IPS-18c (cell line): Measurements from ENCODE around the gene CYP19A1.
"Not testable (repeated sequence)": the region's sequence is repeated elsewhere in the genome, so short reads cannot be mapped to it uniquely, and the experiment has no call there.

Experiments
- H3K4me3 ChIP-seq: 2 replicates; pipeline ENCODE4 v1.7.0; 2013; ENCODE audit warnings: low read depth, mild to moderate bottlenecking, low read length, moderate library complexity; ENCODE audit not compliant: insufficient read depth
- H3K9me3 ChIP-seq: one replicate; pipeline ENCODE4 v1.6.1; 2013; ENCODE audit warnings: mild to moderate bottlenecking, low read length, moderate library complexity; ENCODE audit not compliant: control insufficient read depth, insufficient read depth

Gene CYP19A1

DNA sequence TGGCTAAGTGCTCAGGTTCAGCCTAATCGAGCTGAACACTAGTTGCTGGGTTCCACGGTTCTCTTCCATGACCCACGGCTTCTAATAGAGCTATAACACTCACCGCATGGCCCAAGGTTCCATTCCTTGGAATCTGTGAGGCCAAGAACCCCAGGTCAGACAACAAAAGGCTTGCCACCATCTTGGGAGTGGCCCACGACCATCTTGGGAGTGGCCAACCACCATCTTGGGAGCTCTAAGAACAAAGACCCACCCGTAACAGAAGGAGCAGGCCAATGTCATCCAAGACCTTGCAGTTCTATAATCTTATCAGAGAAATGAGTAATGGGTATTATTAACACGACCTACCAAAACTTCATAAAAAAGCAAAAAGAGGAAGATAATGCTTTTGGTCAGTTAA, 77.3 kb downstream of the CYP19A1 start:
- not testable (repeated sequence) for H3K9me3 ChIP-seq, H3K4me3 ChIP-seq

DNA sequence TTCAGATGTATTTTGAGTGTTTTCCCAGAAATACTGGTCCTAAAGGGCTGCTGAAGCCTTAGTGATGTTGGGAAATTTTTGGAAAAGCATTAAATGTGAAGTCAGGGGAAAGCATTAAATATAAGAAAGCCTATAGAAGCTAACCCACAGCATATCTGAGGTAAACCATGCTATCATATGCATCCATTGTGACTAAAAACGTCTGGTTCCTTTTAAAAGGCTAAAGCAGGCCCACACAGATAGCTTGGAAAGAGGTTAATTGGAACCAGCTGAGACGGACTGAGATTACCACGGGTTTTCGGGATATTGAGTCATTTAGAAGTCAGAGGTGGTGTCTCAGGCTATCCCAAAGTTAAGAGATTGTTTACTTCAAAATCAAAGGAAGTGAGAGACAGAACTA, 78.2 kb downstream of the CYP19A1 start:
- Histone ChIP-seq H3K9me3 (no peaks in the 10 kb centered on the region), H3K4me3 (no peak overlapping the region)

GRCh38 chr15:51255533-51255932, 82.9 kb downstream of the CYP19A1 start:
- no peak overlapping the region for H3K4me3 ChIP-seq
- no peaks in the 10 kb centered on the region for H3K9me3 ChIP-seq

DNA sequence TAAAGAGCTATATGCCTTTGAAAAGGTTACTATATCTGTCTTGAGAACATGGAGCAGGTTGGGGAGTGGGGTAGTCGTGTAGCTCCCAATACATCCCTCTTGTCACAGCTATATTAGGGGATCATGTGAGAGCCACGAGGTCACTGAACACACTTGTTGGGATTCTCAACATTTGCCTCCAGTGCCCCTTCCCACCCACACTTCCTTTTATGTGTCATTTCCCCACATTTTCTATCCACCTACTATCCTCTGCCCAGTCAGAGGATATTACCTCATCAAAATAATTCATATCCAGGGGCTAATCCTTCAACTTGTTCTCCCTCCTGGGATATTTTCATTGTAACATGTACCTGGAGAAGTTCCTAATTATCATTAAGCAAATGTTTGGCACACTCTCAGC, 85.0 kb downstream of the CYP19A1 start:
- Histone ChIP-seq H3K4me3 (no peak overlapping the region), H3K9me3 (no peaks in the 10 kb centered on the region)

GRCh38 chr15:51252671-51253070, 85.7 kb downstream of the CYP19A1 start:
- H3K4me3 ChIP-seq: no peak overlapping the region
- H3K9me3 ChIP-seq: no peaks in the 10 kb centered on the region

- H3K9me3 ChIP-seq: no peaks in the 10 kb centered on the region
- no peak overlapping the region for H3K4me3 ChIP-seq
Observed at GRCh38 chr15:51251556-51251955, 86.8 kb downstream of the CYP19A1 start.

- Histone ChIP-seq H3K9me3 (no peaks in the 10 kb centered on the region), H3K4me3 (no peak overlapping the region)
Observed at GRCh38 chr15:51250217-51251011, 88.0 kb downstream of the CYP19A1 start.

- Histone ChIP-seq H3K9me3 (no peaks in the 10 kb centered on the region), H3K4me3 (no peak overlapping the region)
Observed at GRCh38 chr15:51245628-51246027, 92.8 kb downstream of the CYP19A1 start.

DNA sequence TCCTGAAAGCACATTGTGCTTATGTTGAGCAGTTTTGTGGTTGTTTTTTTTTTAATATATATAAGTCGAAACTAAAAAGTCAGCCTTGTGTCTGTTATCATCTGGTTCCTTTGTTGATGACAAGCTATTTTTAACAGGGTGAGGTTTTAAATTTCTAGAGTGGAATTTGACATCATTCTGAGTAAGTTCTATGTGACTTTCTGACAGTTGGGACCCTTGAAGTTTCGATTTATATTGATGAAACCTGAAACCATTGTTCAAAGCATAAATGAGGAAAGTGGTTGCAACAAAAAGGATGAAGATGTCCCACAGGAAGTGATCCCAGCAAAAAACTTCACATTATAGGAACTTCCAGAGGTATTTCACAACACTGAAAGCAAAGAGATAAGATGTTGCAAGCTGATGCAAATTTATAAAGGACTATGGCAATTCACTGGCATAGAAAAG, 94.0 kb downstream of the CYP19A1 start:
- no peak overlapping the region for H3K4me3 ChIP-seq

DNA sequence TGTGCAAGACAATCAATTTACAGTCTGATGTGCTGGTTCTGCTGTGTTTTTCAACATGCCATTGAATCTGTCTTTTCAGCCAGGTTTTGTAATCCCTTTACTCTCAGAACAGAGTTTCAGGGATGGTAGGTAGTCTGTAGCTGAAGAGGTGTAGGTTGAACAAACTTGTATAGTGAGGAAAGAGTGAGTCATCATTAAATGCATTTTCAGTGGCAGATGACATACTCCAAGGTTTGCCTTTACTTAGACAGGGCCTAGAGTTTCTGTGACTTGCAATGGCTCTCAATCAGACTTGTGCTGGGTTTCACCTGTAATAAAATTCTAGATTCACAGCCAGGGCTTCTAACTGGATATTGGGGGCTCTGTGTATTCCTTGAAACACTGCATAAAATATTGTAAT, 94.6 kb downstream of the CYP19A1 start:
- Histone ChIP-seq H3K4me3 (no peak overlapping the region), H3K9me3 (no peaks in the 10 kb centered on the region)

More for the DNA sequence above, 94.0 kb downstream of the CYP19A1 start:
- no peaks in the 10 kb centered on the region for H3K9me3 ChIP-seq

DNA sequence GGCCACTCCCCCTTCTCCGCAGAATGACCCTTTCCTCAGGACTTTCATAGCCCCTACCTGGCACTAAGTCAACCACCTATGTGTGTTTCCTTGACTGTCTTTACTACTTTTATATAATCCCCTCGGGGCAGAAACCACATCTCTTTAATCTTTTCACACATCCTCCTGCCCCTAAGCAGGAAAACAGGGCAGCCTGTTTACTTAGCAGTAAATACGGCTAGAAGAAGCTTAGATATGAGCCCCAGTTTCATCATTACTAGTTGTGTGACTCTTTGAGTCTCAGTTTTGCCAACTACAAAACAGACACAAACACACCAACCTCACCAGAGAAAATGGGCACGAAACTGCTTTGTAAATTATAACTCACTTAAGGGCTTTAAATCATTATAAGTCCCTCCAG, 98.3 kb downstream of the CYP19A1 start:
- H3K9me3 ChIP-seq: no peaks in the 10 kb centered on the region

GRCh38 chr15:51237816-51238215, 100.6 kb downstream of the CYP19A1 start:
- H3K4me3 ChIP-seq: no peak overlapping the region

More for the DNA sequence above, 98.3 kb downstream of the CYP19A1 start:
- no peak overlapping the region for H3K4me3 ChIP-seq

GRCh38 chr15:51234176-51234927, 104.0 kb downstream of the CYP19A1 start:
- H3K4me3 ChIP-seq: no peak overlapping the region
- H3K9me3 ChIP-seq: no peaks in the 10 kb centered on the region

More at GRCh38 chr15:51237816-51238215, 100.6 kb downstream of the CYP19A1 start:
- H3K9me3 ChIP-seq: no peaks in the 10 kb centered on the region

DNA sequence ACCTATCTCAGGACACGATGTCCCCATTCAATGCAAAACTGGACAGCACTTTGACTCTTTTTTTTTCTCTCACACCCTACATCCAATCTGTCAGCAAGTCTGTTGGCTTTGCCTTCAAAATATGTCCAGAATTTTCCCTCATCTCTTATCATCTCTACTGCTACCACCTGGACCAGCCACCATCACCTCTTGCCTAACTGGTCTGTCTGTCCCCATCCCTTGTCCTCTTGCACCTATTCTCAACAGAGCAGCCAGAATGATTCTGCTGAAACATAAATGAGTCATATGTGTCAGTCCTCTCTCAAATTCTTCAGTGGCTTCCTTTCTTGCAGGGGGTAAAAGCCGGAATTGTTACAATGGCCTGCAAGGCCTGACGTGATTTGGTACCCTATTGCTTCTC, 105.8 kb downstream of the CYP19A1 start:
- H3K4me3 ChIP-seq: no peak overlapping the region
- H3K9me3 ChIP-seq: no peaks in the 10 kb centered on the region

DNA sequence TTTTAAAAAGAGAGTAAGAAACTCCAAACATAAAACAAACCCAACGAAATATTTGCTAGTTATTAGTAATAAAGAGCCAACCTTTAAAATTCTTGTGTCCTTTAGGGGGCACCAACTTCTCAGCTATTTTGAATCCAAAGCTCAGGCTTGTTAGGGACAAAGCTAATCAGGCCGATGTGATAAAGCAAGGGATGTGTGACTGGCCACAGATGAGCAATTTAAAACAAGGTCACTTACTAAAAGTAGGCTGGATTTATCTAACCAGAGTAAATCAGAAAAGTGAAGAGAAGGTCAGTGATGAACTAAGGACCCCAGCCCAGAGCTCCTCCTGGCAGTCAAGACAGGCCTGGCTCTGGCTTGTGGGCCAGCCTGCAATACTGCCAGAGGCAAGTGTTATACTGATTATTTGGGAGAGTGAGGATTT, 108.5 kb downstream of the CYP19A1 start:
- no peaks in the 10 kb centered on the region for H3K9me3 ChIP-seq
- no peak overlapping the region for H3K4me3 ChIP-seq

DNA sequence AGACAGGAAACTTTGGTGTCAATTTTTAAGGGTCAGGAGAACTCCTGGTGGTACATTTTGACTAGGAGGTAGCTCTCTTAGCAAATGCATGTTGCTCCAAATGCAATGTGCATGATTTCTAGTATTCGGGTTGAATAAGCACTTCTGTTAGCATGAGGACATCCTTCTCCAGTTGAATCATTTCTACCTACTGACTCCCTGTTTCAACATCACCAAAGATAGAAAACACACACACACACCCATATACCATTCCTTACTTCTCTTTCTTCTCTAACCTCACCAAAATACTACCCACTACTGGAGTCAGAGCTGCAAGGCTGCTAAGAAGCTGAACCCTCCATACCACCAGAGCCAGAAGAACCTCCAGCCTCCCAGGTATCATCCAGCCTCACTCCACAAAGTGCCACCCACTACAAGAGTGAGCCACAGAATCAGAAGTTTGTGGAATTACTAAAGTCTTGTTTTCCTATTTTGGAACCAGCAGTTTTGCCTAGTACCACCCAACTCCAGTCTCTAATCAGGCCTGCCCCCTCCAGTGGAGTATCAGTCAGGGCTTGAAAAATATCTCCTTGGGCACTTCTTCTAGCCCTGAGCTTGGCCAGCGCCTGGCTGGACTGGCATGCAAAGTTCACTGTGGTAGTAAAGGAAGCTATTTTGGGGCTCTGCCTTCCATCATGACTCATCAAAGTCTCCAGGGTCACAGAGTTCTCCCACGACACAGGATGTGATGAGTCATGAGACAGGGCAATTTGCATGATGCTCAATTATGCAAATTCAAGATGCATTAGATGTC, 110.3 kb downstream of the CYP19A1 start:
- Histone ChIP-seq H3K9me3 (no peaks in the 10 kb centered on the region), H3K4me3 (no peak overlapping the region)

- no peak overlapping the region for H3K4me3 ChIP-seq
- H3K9me3 ChIP-seq: no peaks in the 10 kb centered on the region
Observed at GRCh38 chr15:51226576-51227210, 111.7 kb downstream of the CYP19A1 start.
